Measurements from ENCODE around the gene ADARB1.

- TF ChIP-seq CTCF (IDR thresholded peaks at IDR 0.05) = no peak
- no peak for TF ChIP-seq EZH2phosphoT487 (IDR thresholded peaks at IDR 0.05)
- no peak for TF ChIP-seq EZH2 (IDR thresholded peaks at IDR 0.05)
Measured at GRCh38 chr21:45069085-45069484, 5.3 kb upstream of the ADARB1 start.
